HepG2 (cell line): ENCODE measurements around the gene IBA57. TPM values are rescaled to one million over a fixed set of nuclear protein-coding genes. Genes with fewer than 3 reads are reported as not detected.

Source experiments
- ARNTL ChIP-seq: sonication (generic); formaldehyde crosslinking; IDR thresholded peaks from 2 replicates; pipeline ENCODE4 v1.4.0; 2020; ENCODE audit warnings: mild to moderate bottlenecking, missing genetic modification reagents
- DBP ChIP-seq: sonication (generic); formaldehyde crosslinking; IDR thresholded peaks from 2 replicates; pipeline ENCODE4 v1.4.0; 2020; ENCODE audit warnings: missing genetic modification reagents; ENCODE audit errors: not compliant biosample characterization
- GMEB1 ChIP-seq: sonication (generic); formaldehyde crosslinking; IDR thresholded peaks from 2 replicates; pipeline ENCODE4 v1.5.1; 2020; ENCODE audit warnings: missing genetic modification reagents, mild to moderate bottlenecking, borderline replicate concordance
- HOXA3 ChIP-seq: sonication (generic); formaldehyde crosslinking; IDR thresholded peaks from 2 replicates; pipeline ENCODE4 v1.5.0; 2020; ENCODE audit warnings: missing genetic modification reagents
- MEIS1 ChIP-seq: sonication (generic); formaldehyde crosslinking; IDR thresholded peaks from 2 replicates; pipeline ENCODE4 v1.9.0; 2021; ENCODE audit warnings: mild to moderate bottlenecking, missing genetic modification reagents, moderate library complexity, borderline replicate concordance
- PATZ1 ChIP-seq: sonication (generic); formaldehyde crosslinking; IDR thresholded peaks from 2 replicates; pipeline ENCODE4 v1.4.0; 2020; ENCODE audit warnings: missing genetic modification reagents
- PLRG1 ChIP-seq: fragments of 450-650 bp; conservative IDR thresholded peaks from 2 replicates; pipeline ENCODE4 v1.6.1; 2016
- PRMT3 ChIP-seq: sonication (generic); formaldehyde crosslinking; IDR thresholded peaks from 2 replicates; pipeline ENCODE4 v1.8.1; 2022; ENCODE audit warnings: low read depth, mild to moderate bottlenecking, moderate library complexity, missing genetic modification reagents, borderline replicate concordance
- RORA ChIP-seq: sonication (generic); formaldehyde crosslinking; IDR thresholded peaks from 2 replicates; pipeline ENCODE4 v1.5.0; 2020; ENCODE audit warnings: mild to moderate bottlenecking, missing genetic modification reagents, moderate library complexity
- SCMH1 ChIP-seq: sonication (generic); formaldehyde crosslinking; IDR thresholded peaks from 2 replicates; pipeline ENCODE4 v1.9.0; 2021; ENCODE audit warnings: missing genetic modification reagents, mild to moderate bottlenecking, borderline replicate concordance
- SNAI1 ChIP-seq: sonication (generic); formaldehyde crosslinking; IDR thresholded peaks from 2 replicates; pipeline ENCODE4 v1.5.0; 2020; ENCODE audit warnings: mild to moderate bottlenecking, missing genetic modification reagents, borderline replicate concordance
- TBX3 ChIP-seq: fragments of 450-650 bp; IDR thresholded peaks from 2 replicates; pipeline ENCODE4 v1.6.1; 2017; ENCODE audit warnings: antibody characterized with exemption, mild to moderate bottlenecking, inconsistent platforms, borderline replicate concordance
- ZBTB40 ChIP-seq, 2 experiments: fragments of 450-650 bp in 1 of 2; sonication (generic) in 1 of 2; formaldehyde crosslinking in 1 of 2; IDR thresholded peaks; 2 replicates each; pipeline versions ENCODE4 v1.6.1 to v1.8.0; 2016 to 2022; ENCODE audit warnings: antibody characterized with exemption in 1 of 2, mild to moderate bottlenecking in 1 of 2, missing genetic modification reagents in 1 of 2
- ZNF749 ChIP-seq: sonication (generic); formaldehyde crosslinking; IDR thresholded peaks from 2 replicates; pipeline ENCODE4 v1.8.0; 2022; ENCODE audit warnings: mild to moderate bottlenecking, missing genetic modification reagents, moderate library complexity, borderline replicate concordance
- polyA plus RNA-seq, 8 experiments: library from polyadenylated mRNA; depleted of rRNA in 3 of 8; stranded (reverse) in 7 of 8; unstranded in 1 of 8; fragments of >200 nt; fragmentation: Illumina TruSeq in 4 of 8; extraction: Trizol in 4 of 8; gene quantifications; 2 replicates each; pipeline versions ENCODE4 v1.2.1 to v1.2.3, GENCODE V29; 2011 to 2016; ENCODE audit warnings: low read depth in 4 of 8, missing spikeins in 1 of 8, mixed read lengths in 1 of 8; ENCODE audit not compliant: insufficient read depth in 1 of 8
- total RNA-seq, 5 experiments: library from RNA; depleted of rRNA; stranded (reverse); fragments of >200 nt; fragmentation: Illumina TruSeq; extraction: Trizol; gene quantifications; 2 replicates each; pipeline ENCODE4 v1.2.3, GENCODE V29; 2016; ENCODE audit warnings: low read depth in 1 of 5

IBA57 gene
- total and polyA plus RNA-seq, 2 of the 13 experiments (the other 11 are each of a cell fraction or from before 2014, with no cell fraction given), result 2.3 to 10.2 TPM

- TF ChIP-seq ARNTL (CRISPR knock-in tag) (no peak), DBP (peak; percentile 36), PATZ1 (peak; percentile 77), PLRG1 (no peak), SNAI1 (no peak), GMEB1 (peak; percentile 96), PRMT3 (no peak), MEIS1 (peak; percentile 98; the same call in 1 of the 2 replicates), HOXA3 (peak; percentile 100), TBX3 (peak; percentile 57; the same call in 1 of the 2 replicates), ZBTB40 (IDR thresholded peaks at IDR 0.05) (no peak), ZBTB40 (CRISPR knock-in tag; IDR thresholded peaks at IDR 0.05) (peak; percentile 10; the same call in 1 of the 2 replicates), SCMH1 (CRISPR knock-in tag) (no peak), RORA (CRISPR knock-in tag) (no peak), ZNF749 (peak; percentile 63; the same call in 1 of the 2 replicates)
These were observed 25.5 kb upstream of the IBA57 start, which contains the start of gene GUK1 (continued) for GRCh38 chr1:228139931-228140723.
